ENCODE results near the gene URI1. TPM values are rescaled to one million over a fixed set of nuclear protein-coding genes. Genes with fewer than 3 reads are reported as not detected.

URI1 gene
- total RNA-seq, 1 donor from 2014 or later = 101 TPM

- H3K4me3 ChIP-seq (ENCODE audit: low read depth, low read length) = no peak overlapping the region
- H3K27me3 ChIP-seq (ENCODE audit: control insufficient read depth, insufficient read depth, low read length) = no peaks in the 10 kb centered on the region
- no peak for DNase-seq (ENCODE audit: low read depth)
- H3K36me3 ChIP-seq (ENCODE audit: control insufficient read depth, insufficient read depth, low read length) = no peaks in the 10 kb centered on the region
- no peak for FAIRE-seq
- no peak for TF ChIP-seq CTCF (IDR thresholded peaks at IDR 0.05; ENCODE audit: insufficient read depth, low read length, severe bottlenecking)
Observed at GRCh38 chr19:30044273-30045248, 102.5 kb downstream of the URI1 start.

GRCh38 chr19:30046522-30046921 is 104.5 kb downstream of the URI1 start:
- no peak overlapping the region for H3K4me3 ChIP-seq (ENCODE audit: low read depth, low read length)
- H3K27me3 ChIP-seq (ENCODE audit: control insufficient read depth, insufficient read depth, low read length) = no peaks in the 10 kb centered on the region
- peak; percentile 29 for TF ChIP-seq CTCF (IDR thresholded peaks at IDR 0.05; ENCODE audit: insufficient read depth, low read length, severe bottlenecking)
- DNase-seq (ENCODE audit: low read depth) (no peak), FAIRE-seq (no peak)
- H3K36me3 ChIP-seq (ENCODE audit: control insufficient read depth, insufficient read depth, low read length) = no peaks in the 10 kb centered on the region

- FAIRE-seq = no peak
- no peaks in the 10 kb centered on the region for H3K36me3 ChIP-seq (ENCODE audit: control insufficient read depth, insufficient read depth, low read length)
Observed at GRCh38 chr19:30047432-30047831, 105.4 kb downstream of the URI1 start.

GRCh38 chr19:30049226-30049625 is 107.2 kb downstream of the URI1 start:
- Histone ChIP-seq H3K4me3 (ENCODE audit: low read depth, low read length) (no peak overlapping the region), H3K36me3 (ENCODE audit: control insufficient read depth, insufficient read depth, low read length) (no peaks in the 10 kb centered on the region), H3K27me3 (ENCODE audit: control insufficient read depth, insufficient read depth, low read length) (no peaks in the 10 kb centered on the region)
- DNase-seq (ENCODE audit: low read depth) (no peak), FAIRE-seq (no peak)
- TF ChIP-seq CTCF (IDR thresholded peaks at IDR 0.05; ENCODE audit: insufficient read depth, low read length, severe bottlenecking) = no peak

More at GRCh38 chr19:30047432-30047831, 105.4 kb downstream of the URI1 start:
- H3K27me3 ChIP-seq (ENCODE audit: control insufficient read depth, insufficient read depth, low read length) = no peaks in the 10 kb centered on the region
- DNase-seq (ENCODE audit: low read depth) = no peak
- TF ChIP-seq CTCF (IDR thresholded peaks at IDR 0.05; ENCODE audit: insufficient read depth, low read length, severe bottlenecking) = no peak
- H3K4me3 ChIP-seq (ENCODE audit: low read depth, low read length) = no peak overlapping the region

- Histone ChIP-seq H3K4me3 (ENCODE audit: low read depth, low read length) (no peak overlapping the region), H3K36me3 (ENCODE audit: control insufficient read depth, insufficient read depth, low read length) (no peaks in the 10 kb centered on the region), H3K27me3 (ENCODE audit: control insufficient read depth, insufficient read depth, low read length) (no peaks in the 10 kb centered on the region)
- TF ChIP-seq CTCF (IDR thresholded peaks at IDR 0.05; ENCODE audit: insufficient read depth, low read length, severe bottlenecking) = no peak
- DNase-seq (ENCODE audit: low read depth) (no peak), FAIRE-seq (no peak)
Observed at GRCh38 chr19:30049846-30050667, 108.0 kb downstream of the URI1 start.
